HEK293 (cell line): ENCODE results near the gene EYA2.

Experiments
- CTCF ChIA-PET: fragments of 350-600 bp; formaldehyde crosslinking; extraction: SDS; loops from one replicate; lab custom pipeline; 2021; ENCODE audit warnings: antibody characterized with exemption; lab: Yijun Ruan, JAX
- POLR2A ChIA-PET: fragments of 300-600 bp; formaldehyde crosslinking; extraction: SDS; loops from one replicate; lab custom pipeline; 2020; ENCODE audit warnings: antibody characterized with exemption, inconsistent platforms; lab: Yijun Ruan, JAX
- H3K27ac ChIP-seq: fragments of 200-500 bp; sonication (Bioruptor generic); 2 replicates; pipeline ENCODE4 v1.5.1; 2014; ENCODE audit warnings: low read depth, low read length, control low read depth, inconsistent platforms; ENCODE audit errors: extremely low read depth
- H3K36me3 ChIP-seq, 2 experiments: fragments of 200-500 bp in 1 of 2; sonication (Bioruptor generic) in 1 of 2; 1 replicate in 1 of 2; 2 replicates in 1 of 2; pipeline ENCODE4 v1.5.1; 2014 to 2017; ENCODE audit warnings: inconsistent platforms in 2 of 2, low read length in 2 of 2; ENCODE audit not compliant: control insufficient read depth in 2 of 2, insufficient read depth in 1 of 2
- H3K4me1 ChIP-seq: fragments of 200-500 bp; sonication (Bioruptor generic); 2 replicates; pipeline ENCODE4 v1.5.1; 2014; ENCODE audit warnings: mild to moderate bottlenecking, low read length, inconsistent platforms; ENCODE audit not compliant: control insufficient read depth, insufficient read depth
- H3K4me3 ChIP-seq: 2 replicates; pipeline ENCODE4 v1.5.1; 2011; ENCODE audit warnings: low read depth, mild to moderate bottlenecking, control low read depth, low read length, moderate library complexity
- H3K9me3 ChIP-seq: fragments of 200-500 bp; sonication (Bioruptor generic); 2 replicates; pipeline ENCODE4 v1.5.1; 2014; ENCODE audit warnings: low read depth, low read length, inconsistent platforms; ENCODE audit not compliant: control insufficient read depth, insufficient read depth
- INSM2 ChIP-seq: fragments of 450-650 bp; formaldehyde crosslinking; IDR thresholded peaks from 2 replicates; pipeline ENCODE4 v1.5.1; 2016; ENCODE audit warnings: missing biosample characterization, missing genetic modification characterization
- MEIS1 ChIP-seq: sonication (generic); formaldehyde crosslinking; IDR thresholded peaks from 2 replicates; pipeline ENCODE4 v1.8.1; 2022; ENCODE audit warnings: missing genetic modification reagents, mild to moderate bottlenecking, borderline replicate concordance
- OSR2 ChIP-seq: fragments of 450-650 bp; formaldehyde crosslinking; IDR thresholded peaks from 2 replicates; pipeline ENCODE4 v1.5.1; 2016; ENCODE audit warnings: missing biosample characterization, missing genetic modification characterization
- PATZ1 ChIP-seq: fragments of 450-650 bp; formaldehyde crosslinking; IDR thresholded peaks from 2 replicates; pipeline ENCODE4 v1.5.1; 2016; ENCODE audit warnings: missing biosample characterization, missing genetic modification characterization
- TSHZ1 ChIP-seq: fragments of 450-650 bp; formaldehyde crosslinking; IDR thresholded peaks from 2 replicates; pipeline ENCODE4 v1.5.1; 2016; ENCODE audit warnings: missing biosample characterization, missing genetic modification characterization, borderline replicate concordance
- ZBTB48 ChIP-seq: fragments of 450-650 bp; formaldehyde crosslinking; IDR thresholded peaks from 2 replicates; pipeline ENCODE4 v1.5.1; 2016; ENCODE audit warnings: missing biosample characterization, missing genetic modification characterization
- ZBTB8A ChIP-seq: fragments of 450-650 bp; formaldehyde crosslinking; IDR thresholded peaks from 2 replicates; pipeline ENCODE4 v1.5.1; 2016; ENCODE audit warnings: missing biosample characterization, missing genetic modification characterization
- ZNF132 ChIP-seq: fragments of 450-650 bp; formaldehyde crosslinking; IDR thresholded peaks from 2 replicates; pipeline ENCODE4 v1.5.1; 2017; ENCODE audit warnings: missing biosample characterization, missing genetic modification characterization, borderline replicate concordance
- ZNF133 ChIP-seq: fragments of 450-650 bp; formaldehyde crosslinking; IDR thresholded peaks from 2 replicates; pipeline ENCODE4 v1.5.1; 2016; ENCODE audit warnings: missing biosample characterization, missing genetic modification characterization
- ZNF184 ChIP-seq: fragments of 450-650 bp; IDR thresholded peaks from 2 replicates; pipeline ENCODE4 v1.5.1; 2018; ENCODE audit warnings: missing biosample characterization, mild to moderate bottlenecking, missing genetic modification characterization
- ZNF248 ChIP-seq: fragments of 450-650 bp; formaldehyde crosslinking; IDR thresholded peaks from 2 replicates; pipeline ENCODE4 v1.5.1; 2017; ENCODE audit warnings: missing biosample characterization, missing genetic modification characterization
- ZNF292 ChIP-seq: fragments of 450-650 bp; formaldehyde crosslinking; IDR thresholded peaks from 2 replicates; pipeline ENCODE4 v1.5.1; 2016; ENCODE audit warnings: low read depth, missing biosample characterization, missing genetic modification characterization, borderline replicate concordance
- ZNF311 ChIP-seq: fragments of 450-650 bp; formaldehyde crosslinking; IDR thresholded peaks from 2 replicates; pipeline ENCODE4 v1.5.1; 2017; ENCODE audit warnings: missing biosample characterization, missing genetic modification characterization, borderline replicate concordance
- ZNF354C ChIP-seq: fragments of 450-650 bp; formaldehyde crosslinking; IDR thresholded peaks from 2 replicates; pipeline ENCODE4 v1.5.1; 2016; ENCODE audit warnings: missing biosample characterization, missing genetic modification characterization, low read depth, borderline replicate concordance
- ZNF391 ChIP-seq: fragments of 450-650 bp; formaldehyde crosslinking; IDR thresholded peaks from 2 replicates; pipeline ENCODE4 v1.5.1; 2016; ENCODE audit warnings: low read depth, missing biosample characterization, missing genetic modification characterization, borderline replicate concordance
- ZNF473 ChIP-seq: fragments of 450-650 bp; formaldehyde crosslinking; IDR thresholded peaks from 2 replicates; pipeline ENCODE4 v1.5.1; 2017; ENCODE audit warnings: missing biosample characterization, missing genetic modification characterization
- ZNF514 ChIP-seq: fragments of 450-650 bp; formaldehyde crosslinking; IDR thresholded peaks from 2 replicates; pipeline ENCODE4 v1.5.1; 2016; ENCODE audit warnings: missing biosample characterization, missing genetic modification characterization
- ZNF549 ChIP-seq: fragments of 450-650 bp; IDR thresholded peaks from 2 replicates; pipeline ENCODE4 v1.5.1; 2018; ENCODE audit warnings: missing biosample characterization, missing genetic modification characterization, mild to moderate bottlenecking, inconsistent platforms, moderate library complexity
- ZNF555 ChIP-seq: fragments of 450-650 bp; formaldehyde crosslinking; conservative IDR thresholded peaks from 2 replicates; pipeline ENCODE4 v1.5.1; 2017; ENCODE audit warnings: missing biosample characterization, mild to moderate bottlenecking, missing genetic modification characterization, inconsistent platforms
- ZNF580 ChIP-seq: fragments of 450-650 bp; formaldehyde crosslinking; IDR thresholded peaks from 2 replicates; pipeline ENCODE4 v1.5.1; 2016; ENCODE audit warnings: missing biosample characterization, missing genetic modification characterization
- ZNF626 ChIP-seq: fragments of 450-650 bp; sonication (Bioruptor Pico); formaldehyde crosslinking; IDR thresholded peaks from 2 replicates; pipeline ENCODE4 v1.5.1; 2018; ENCODE audit warnings: missing biosample characterization, missing genetic modification characterization, inconsistent platforms
- ZNF629 ChIP-seq: fragments of 450-650 bp; formaldehyde crosslinking; IDR thresholded peaks from 2 replicates; pipeline ENCODE4 v1.5.1; 2017; ENCODE audit warnings: missing biosample characterization, missing genetic modification characterization
- ZNF658 ChIP-seq: fragments of 450-650 bp; formaldehyde crosslinking; IDR thresholded peaks from 2 replicates; pipeline ENCODE4; 2016; ENCODE audit warnings: missing biosample characterization, missing genetic modification characterization
- ZNF707 ChIP-seq: fragments of 450-650 bp; formaldehyde crosslinking; IDR thresholded peaks from 2 replicates; pipeline ENCODE4 v1.5.1; 2016; ENCODE audit warnings: missing biosample characterization, missing genetic modification characterization
- ZNF777 ChIP-seq: fragments of 450-650 bp; formaldehyde crosslinking; IDR thresholded peaks from 2 replicates; pipeline ENCODE4 v1.5.1; 2017; ENCODE audit warnings: missing biosample characterization, missing genetic modification characterization, borderline replicate concordance
- ZNF791 ChIP-seq: fragments of 450-650 bp; formaldehyde crosslinking; IDR thresholded peaks from 2 replicates; pipeline ENCODE4 v1.5.1; 2016; ENCODE audit warnings: missing biosample characterization, missing genetic modification characterization

Gene EYA2

GRCh38 chr20:47030271-47030810 lies 135.7 kb downstream of the EYA2 start:
- no peaks in the 10 kb centered on the region for H3K9me3 ChIP-seq
- H3K4me3 ChIP-seq: no peak overlapping the region
- H3K4me1 ChIP-seq: no peaks in the 10 kb centered on the region
- POLR2A ChIA-PET: no interaction called here
- H3K36me3 ChIP-seq: peaks cover 0 to 9% of the 10 kb centered on the region in 2 experiments; a peak in 1 of 3 replicates
- H3K27ac ChIP-seq: no peak overlapping the region
- CTCF ChIA-PET: interaction anchor here (1.2 kb wide), 1 partner anchor 278 kb away, joined by 4 read pairs; no protein-coding TSS in a partner anchor
- TF ChIP-seq ZNF707 (tag by site-specific recombination): no peak
- no peak for TF ChIP-seq ZNF473 (tag by site-specific recombination)
- no peak for TF ChIP-seq ZNF248 (tag by site-specific recombination)
- TF ChIP-seq ZNF549 (tag by site-specific recombination): no peak
- TF ChIP-seq PATZ1 (tag by site-specific recombination): no peak
- TF ChIP-seq ZNF791 (tag by site-specific recombination): no peak
- no peak for TF ChIP-seq ZNF514 (tag by site-specific recombination)
- TF ChIP-seq ZBTB48: no peak
- no peak for TF ChIP-seq ZNF292 (tag by site-specific recombination)
- no peak for TF ChIP-seq ZNF626 (tag by site-specific recombination)
- no peak for TF ChIP-seq ZNF132 (tag by site-specific recombination)
- no peak for TF ChIP-seq ZNF391 (tag by site-specific recombination)
- TF ChIP-seq OSR2 (tag by site-specific recombination): no peak
- no peak for TF ChIP-seq ZNF658 (tag by site-specific recombination)
- TF ChIP-seq ZNF555 (tag by site-specific recombination): no peak
- no peak for TF ChIP-seq ZNF580
- TF ChIP-seq ZNF354C (tag by site-specific recombination): no peak
- TF ChIP-seq, all 188 proteins: peak for 0

GRCh38 chr20:47031004-47031403 lies 136.4 kb downstream of the EYA2 start:
- Histone ChIP-seq H3K9me3 (no peaks in the 10 kb centered on the region), H3K4me1 (no peaks in the 10 kb centered on the region), H3K36me3 (peaks cover 0 to 9% of the 10 kb centered on the region in 2 experiments; a peak in 1 of 3 replicates), H3K4me3 (no peak overlapping the region), H3K27ac (no peak overlapping the region)
- no peak for TF ChIP-seq ZNF311 (tag by site-specific recombination)
- ChIA-PET POLR2A (no interaction called here), CTCF (no interaction called here)

GRCh38 chr20:47031821-47032220 lies 137.2 kb downstream of the EYA2 start:
- H3K4me1 ChIP-seq: no peaks in the 10 kb centered on the region
- no peak overlapping the region for H3K27ac ChIP-seq
- no peaks in the 10 kb centered on the region for H3K9me3 ChIP-seq
- peaks cover 0 to 9% of the 10 kb centered on the region in 2 experiments; a peak in 1 of 3 replicates for H3K36me3 ChIP-seq
- ChIA-PET POLR2A (no interaction called here), CTCF (no interaction called here)
- no peak overlapping the region for H3K4me3 ChIP-seq
- TF ChIP-seq ZNF514 (tag by site-specific recombination) (no peak), TSHZ1 (tag by site-specific recombination) (no peak), ZBTB8A (no peak), ZNF184 (tag by site-specific recombination) (no peak), ZNF777 (tag by site-specific recombination) (no peak), INSM2 (no peak), ZNF629 (tag by site-specific recombination) (no peak), MEIS1 (CRISPR knock-in tag) (no peak), ZNF133 (no peak)
